K562 (cell line): ENCODE measurements around the gene RPS10. TPM values are rescaled to one million over a fixed set of nuclear protein-coding genes. Genes with fewer than 3 reads are reported as not detected.

Source experiments
- ATF2 ChIP-seq: sonication (generic); formaldehyde crosslinking; IDR thresholded peaks from 2 replicates; pipeline ENCODE4 v1.8.1; 2022; ENCODE audit warnings: missing genetic modification reagents
- E2F3 ChIP-seq: fragments of 250-450 bp; sonication (Bioruptor Pico); IDR thresholded peaks from 2 replicates; pipeline ENCODE4 v1.4.0; 2020; ENCODE audit warnings: mild to moderate bottlenecking
- E2F6 ChIP-seq, 2 experiments: IDR thresholded peaks; 2 replicates each; pipeline ENCODE4 v1.6.1; 2011; ENCODE audit warnings: borderline replicate concordance in 1 of 2, control low read depth in 1 of 2, low read depth in 1 of 2, low read length in 1 of 2, mild to moderate bottlenecking in 1 of 2, mixed read lengths in 1 of 2, moderate library complexity in 1 of 2; ENCODE audit not compliant: insufficient read depth in 1 of 2, insufficient read length in 1 of 2, poor library complexity in 1 of 2, severe bottlenecking in 1 of 2; ENCODE audit errors: extremely low read depth in 1 of 2
- HNRNPLL ChIP-seq: fragments of 200-400 bp; formaldehyde crosslinking; IDR thresholded peaks from 2 replicates; pipeline ENCODE4 v1.6.1; 2017; ENCODE audit warnings: low read length, low read depth, mild to moderate bottlenecking; ENCODE audit not compliant: poor library complexity, severe bottlenecking
- KDM4B ChIP-seq, 2 experiments: fragments of 450-650 bp in 1 of 2; sonication (generic) in 1 of 2; IDR thresholded peaks; 2 replicates each; pipeline ENCODE4 v1.6.1; 2016 to 2017; ENCODE audit warnings: borderline replicate concordance in 2 of 2, antibody characterized with exemption in 1 of 2, low read depth in 1 of 2, mild to moderate bottlenecking in 1 of 2
- MCM7 ChIP-seq, 2 experiments: fragments of 450-650 bp; IDR thresholded peaks; 2 replicates each; pipeline ENCODE4 v1.6.1; 2016 to 2018
- MECOM ChIP-seq: fragments of 250-450 bp; sonication (Bioruptor Pico); IDR thresholded peaks from 2 replicates; pipeline ENCODE4 v1.8.0; 2022; ENCODE audit warnings: inconsistent platforms
- NCOR1 ChIP-seq: fragments of 450-650 bp; IDR thresholded peaks from 2 replicates; pipeline ENCODE4 v1.6.1; 2016; ENCODE audit warnings: mild to moderate bottlenecking, moderate library complexity
- NFATC3 ChIP-seq: fragments of 450-650 bp; IDR thresholded peaks from 2 replicates; pipeline ENCODE4 v1.6.1; 2017; ENCODE audit warnings: mild to moderate bottlenecking
- PBX2 ChIP-seq, 2 experiments: IDR thresholded peaks in 1 of 2; conservative IDR thresholded peaks in 1 of 2; 2 replicates each; pipeline ENCODE4 v1.6.1; 2016; ENCODE audit warnings: low read depth in 2 of 2, mild to moderate bottlenecking in 1 of 2, missing compliant biosample characterization in 1 of 2, missing genetic modification characterization in 1 of 2, moderate library complexity in 1 of 2
- RAD51 ChIP-seq: fragments of 450-650 bp; IDR thresholded peaks from 2 replicates; pipeline ENCODE4 v1.7.1; 2016; ENCODE audit warnings: low read depth, mild to moderate bottlenecking, borderline replicate concordance
- STAT5A ChIP-seq: IDR thresholded peaks from 2 replicates; pipeline ENCODE4 v1.6.1; 2012; ENCODE audit warnings: low read length, inconsistent platforms, borderline replicate concordance
- USF2 ChIP-seq: sonication (generic); formaldehyde crosslinking; IDR thresholded peaks from 2 replicates; pipeline ENCODE4 v1.5.0; 2020; ENCODE audit warnings: missing genetic modification reagents
- ZNF408 ChIP-seq: fragments of 250-450 bp; sonication (Bioruptor Pico); IDR thresholded peaks from 2 replicates; pipeline ENCODE4 v1.4.0; 2020; ENCODE audit warnings: low read depth, mild to moderate bottlenecking, moderate library complexity
- ZNF41 ChIP-seq: fragments of 250-450 bp; sonication (Bioruptor Pico); conservative IDR thresholded peaks from 2 replicates; pipeline ENCODE4 v1.4.0; 2020; ENCODE audit warnings: mild to moderate bottlenecking
- polyA plus RNA-seq, 8 experiments: library from polyadenylated mRNA; depleted of rRNA in 4 of 8; stranded (reverse) in 5 of 8; unstranded in 3 of 8; fragments of >200 nt; fragmentation: Nextera tagmentation in 2 of 8; fragmentation: Illumina TruSeq in 1 of 8; extraction: Ambion mirVana in 2 of 8; extraction: Trizol in 1 of 8; gene quantifications; 2 replicates each; pipeline versions ENCODE4 v1.2.1 to v1.2.3, GENCODE V29; 2011 to 2014; ENCODE audit warnings: inconsistent platforms in 1 of 8, missing spikeins in 1 of 8
- total RNA-seq, 7 experiments: library from RNA; depleted of rRNA in 6 of 7; stranded (reverse); fragments of >200 nt in 6 of 7; fragmentation: Illumina TruSeq in 2 of 7; extraction: Trizol in 2 of 7; gene quantifications; 2 replicates each; pipeline versions ENCODE4 v1.2.1 to v1.2.3, GENCODE V29; 2011 to 2021; ENCODE audit warnings: low replicate concordance in 1 of 7
- TF ChIP-seq, protein P1 (sequence below): fragments of 200-400 bp; formaldehyde crosslinking; IDR thresholded peaks from 2 replicates; pipeline ENCODE4 v1.6.1; 2017; ENCODE audit warnings: mild to moderate bottlenecking, low read depth, low read length, moderate library complexity
- TF ChIP-seq, protein P2 (sequence below): fragments of 450-650 bp; IDR thresholded peaks from 2 replicates; pipeline ENCODE4 v1.6.1; 2016; ENCODE audit warnings: borderline replicate concordance

Gene RPS10
- total and polyA plus RNA-seq, 9 of the 15 experiments (the other 6 are each of a cell fraction or from before 2014, with no cell fraction given) = 2,680 to 5,251 (median 3,876) TPM

- TF ChIP-seq, protein P1, sequence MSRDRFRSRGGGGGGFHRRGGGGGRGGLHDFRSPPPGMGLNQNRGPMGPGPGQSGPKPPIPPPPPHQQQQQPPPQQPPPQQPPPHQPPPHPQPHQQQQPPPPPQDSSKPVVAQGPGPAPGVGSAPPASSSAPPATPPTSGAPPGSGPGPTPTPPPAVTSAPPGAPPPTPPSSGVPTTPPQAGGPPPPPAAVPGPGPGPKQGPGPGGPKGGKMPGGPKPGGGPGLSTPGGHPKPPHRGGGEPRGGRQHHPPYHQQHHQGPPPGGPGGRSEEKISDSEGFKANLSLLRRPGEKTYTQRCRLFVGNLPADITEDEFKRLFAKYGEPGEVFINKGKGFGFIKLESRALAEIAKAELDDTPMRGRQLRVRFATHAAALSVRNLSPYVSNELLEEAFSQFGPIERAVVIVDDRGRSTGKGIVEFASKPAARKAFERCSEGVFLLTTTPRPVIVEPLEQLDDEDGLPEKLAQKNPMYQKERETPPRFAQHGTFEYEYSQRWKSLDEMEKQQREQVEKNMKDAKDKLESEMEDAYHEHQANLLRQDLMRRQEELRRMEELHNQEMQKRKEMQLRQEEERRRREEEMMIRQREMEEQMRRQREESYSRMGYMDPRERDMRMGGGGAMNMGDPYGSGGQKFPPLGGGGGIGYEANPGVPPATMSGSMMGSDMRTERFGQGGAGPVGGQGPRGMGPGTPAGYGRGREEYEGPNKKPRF = no peak
- TF ChIP-seq USF2 (CRISPR knock-in tag) = no peak
- TF ChIP-seq NCOR1 = no peak
- no peak for TF ChIP-seq MECOM (CRISPR knock-in tag)
- no peak for TF ChIP-seq ZNF41 (CRISPR knock-in tag)
- no peak for TF ChIP-seq PBX2 (CRISPR knock-in tag; IDR thresholded peaks at IDR 0.05; ENCODE audit: low read depth)
- TF ChIP-seq PBX2 (tag; conservative IDR thresholded peaks at IDR 0.05; ENCODE audit: low read depth) = peak; percentile 41; the same call in 1 of the 2 replicates
- no peak for TF ChIP-seq ATF2 (CRISPR knock-in tag)
- 0 out of 2 replicates have a peak, but pooled peaks have one; percentile 7 for TF ChIP-seq RAD51
- TF ChIP-seq HNRNPLL = no peak
- TF ChIP-seq E2F3 (CRISPR knock-in tag) = no peak
- no peak for TF ChIP-seq KDM4B (IDR thresholded peaks at IDR 0.05; ENCODE audit: borderline replicate concordance in 2 of 2, low read depth in 1 of 2)
- TF ChIP-seq STAT5A = no peak
- no peak for TF ChIP-seq NFATC3
- TF ChIP-seq, protein P2, sequence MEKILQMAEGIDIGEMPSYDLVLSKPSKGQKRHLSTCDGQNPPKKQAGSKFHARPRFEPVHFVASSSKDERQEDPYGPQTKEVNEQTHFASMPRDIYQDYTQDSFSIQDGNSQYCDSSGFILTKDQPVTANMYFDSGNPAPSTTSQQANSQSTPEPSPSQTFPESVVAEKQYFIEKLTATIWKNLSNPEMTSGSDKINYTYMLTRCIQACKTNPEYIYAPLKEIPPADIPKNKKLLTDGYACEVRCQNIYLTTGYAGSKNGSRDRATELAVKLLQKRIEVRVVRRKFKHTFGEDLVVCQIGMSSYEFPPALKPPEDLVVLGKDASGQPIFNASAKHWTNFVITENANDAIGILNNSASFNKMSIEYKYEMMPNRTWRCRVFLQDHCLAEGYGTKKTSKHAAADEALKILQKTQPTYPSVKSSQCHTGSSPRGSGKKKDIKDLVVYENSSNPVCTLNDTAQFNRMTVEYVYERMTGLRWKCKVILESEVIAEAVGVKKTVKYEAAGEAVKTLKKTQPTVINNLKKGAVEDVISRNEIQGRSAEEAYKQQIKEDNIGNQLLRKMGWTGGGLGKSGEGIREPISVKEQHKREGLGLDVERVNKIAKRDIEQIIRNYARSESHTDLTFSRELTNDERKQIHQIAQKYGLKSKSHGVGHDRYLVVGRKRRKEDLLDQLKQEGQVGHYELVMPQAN = no peak
- TF ChIP-seq MCM7 (IDR thresholded peaks at IDR 0.05) = no peak
- no peak for TF ChIP-seq E2F6 (IDR thresholded peaks at IDR 0.05; ENCODE audit: borderline replicate concordance in 1 of 2, extremely low read depth in 1 of 2, insufficient read depth in 1 of 2, insufficient read length in 1 of 2, low read depth in 1 of 2, low read length in 1 of 2, poor library complexity in 1 of 2, severe bottlenecking in 1 of 2)
- TF ChIP-seq ZNF408 (CRISPR knock-in tag) = no peak
These were observed 34.4 kb downstream of the RPS10 start (continued) for GRCh38 chr6:34391473-34391785.
